Adipocyte (in vitro differentiated cells): ENCODE data around the gene WDFY4.

ENCODE experiments used
- DNase-seq: peaks from one replicate; pipeline ENCODE4 v3.0.0-alpha.2; 2015; ENCODE audit warnings: low read depth
- H3K27me3 ChIP-seq: replicated peaks from 2 replicates; pipeline ENCODE4 v1.7.0; 2013; ENCODE audit warnings: mild to moderate bottlenecking, low read length, moderate library complexity; ENCODE audit not compliant: control insufficient read depth, insufficient read depth
- H3K36me3 ChIP-seq: 2 replicates; pipeline ENCODE4 v1.7.0; 2013; ENCODE audit warnings: low read length, mild to moderate bottlenecking, moderate library complexity; ENCODE audit not compliant: control insufficient read depth, insufficient read depth, severe bottlenecking
- H3K4me1 ChIP-seq: 2 replicates; pipeline ENCODE4 v1.7.0; 2013; ENCODE audit warnings: mild to moderate bottlenecking, low read length, moderate library complexity; ENCODE audit not compliant: control insufficient read depth, insufficient read depth
- H3K4me3 ChIP-seq: 2 replicates; pipeline ENCODE4 v1.7.0; 2013; ENCODE audit warnings: mild to moderate bottlenecking, low read length, moderate library complexity
- H3K9ac ChIP-seq: 2 replicates; pipeline ENCODE4 v1.7.0; 2013; ENCODE audit warnings: mild to moderate bottlenecking, low read length, moderate library complexity
- H3K9me3 ChIP-seq: 2 replicates; pipeline ENCODE4 v1.7.0; 2013; ENCODE audit warnings: mild to moderate bottlenecking, low read length, moderate library complexity; ENCODE audit not compliant: control insufficient read depth

WDFY4 gene

GRCh38 chr10:48648172-48648942 is 36.3 kb upstream of the WDFY4 start:
- no peak overlapping the region for H3K4me3 ChIP-seq
- no peak for DNase-seq
- no peaks in the 10 kb centered on the region for H3K36me3 ChIP-seq
- no peaks in the 10 kb centered on the region for H3K4me1 ChIP-seq
- no peaks in the 10 kb centered on the region for H3K27me3 ChIP-seq
- H3K9ac ChIP-seq, result no peak overlapping the region
- no peaks in the 10 kb centered on the region for H3K9me3 ChIP-seq

DNA sequence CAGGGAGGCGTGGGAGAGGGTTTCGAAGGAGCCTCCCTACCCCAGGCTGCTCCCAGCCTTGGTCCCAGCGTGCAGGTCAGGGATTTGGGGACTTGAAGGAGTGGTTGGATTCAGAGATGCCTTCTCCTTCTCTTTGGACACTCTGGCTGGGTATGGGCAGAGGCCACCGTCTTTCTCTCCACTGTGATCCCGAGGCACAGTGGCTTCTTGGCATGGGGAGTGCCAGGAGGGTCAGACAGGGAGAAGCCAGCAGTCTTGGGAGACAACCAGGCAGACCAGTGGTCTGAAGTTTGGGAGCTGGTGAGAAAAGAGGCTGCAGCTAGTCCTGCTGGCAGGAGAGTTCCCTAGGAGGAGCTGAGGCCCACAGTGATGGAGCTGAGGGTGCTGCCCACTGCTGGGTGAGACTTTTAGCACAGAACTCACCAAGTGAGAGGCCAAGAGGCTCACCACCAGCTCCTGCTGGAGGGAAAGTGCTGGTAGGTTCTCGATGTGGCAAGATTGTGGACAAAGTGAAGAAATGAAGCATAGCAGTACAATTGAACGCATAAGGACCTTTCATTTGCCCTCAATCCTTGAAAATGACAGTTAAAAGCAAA is 35.2 kb upstream of the WDFY4 start:
- no peaks in the 10 kb centered on the region for H3K27me3 ChIP-seq
- no peaks in the 10 kb centered on the region for H3K4me1 ChIP-seq
- H3K9me3 ChIP-seq, result no peaks in the 10 kb centered on the region
- no peak for DNase-seq
- H3K9ac ChIP-seq, result no peak overlapping the region
- H3K4me3 ChIP-seq, result no peak overlapping the region
- no peaks in the 10 kb centered on the region for H3K36me3 ChIP-seq

GRCh38 chr10:48651293-48651692 is 33.4 kb upstream of the WDFY4 start:
- H3K4me1 ChIP-seq, result peaks cover 7% of the 10 kb centered on the region
- H3K9ac ChIP-seq, result no peak overlapping the region
- no peaks in the 10 kb centered on the region for H3K36me3 ChIP-seq
- no peak for DNase-seq
- H3K4me3 ChIP-seq, result no peak overlapping the region
- H3K9me3 ChIP-seq, result no peaks in the 10 kb centered on the region
- no peaks in the 10 kb centered on the region for H3K27me3 ChIP-seq

- peaks cover 11% of the 10 kb centered on the region for H3K4me1 ChIP-seq
- H3K27me3 ChIP-seq, result no peaks in the 10 kb centered on the region
- no peaks in the 10 kb centered on the region for H3K9me3 ChIP-seq
- H3K9ac ChIP-seq, result no peak overlapping the region
- no peak for DNase-seq
- H3K36me3 ChIP-seq, result no peaks in the 10 kb centered on the region
- H3K4me3 ChIP-seq, result no peak overlapping the region
These were observed 32.8 kb upstream of the WDFY4 start for GRCh38 chr10:48651839-48652238.

DNA sequence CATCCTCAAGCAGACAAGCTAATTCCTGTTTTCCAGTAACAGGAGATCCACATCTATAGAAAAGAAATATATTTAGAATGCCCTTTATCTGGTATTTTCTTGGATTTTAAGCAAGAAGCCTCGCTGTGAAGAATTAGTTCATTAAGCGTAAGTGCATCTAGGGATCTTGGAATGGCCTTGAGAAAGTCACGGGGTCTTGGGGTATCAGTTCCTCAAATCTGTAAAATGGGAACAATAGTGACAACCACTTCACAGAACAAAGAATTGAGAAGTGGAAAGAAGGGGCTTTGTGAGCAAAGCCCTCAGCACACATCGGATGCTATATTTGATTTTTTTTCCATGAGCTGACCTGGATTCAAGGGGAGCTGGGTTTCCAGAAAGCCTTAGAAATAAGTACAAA is 32.3 kb upstream of the WDFY4 start:
- no peak overlapping the region for H3K4me3 ChIP-seq
- H3K9ac ChIP-seq, result no peak overlapping the region
- H3K4me1 ChIP-seq, result peaks cover 11% of the 10 kb centered on the region
- no peaks in the 10 kb centered on the region for H3K27me3 ChIP-seq
- DNase-seq, result no peak
- no peaks in the 10 kb centered on the region for H3K36me3 ChIP-seq
- H3K9me3 ChIP-seq, result no peaks in the 10 kb centered on the region

- no peak for DNase-seq
- H3K27me3 ChIP-seq, result no peaks in the 10 kb centered on the region
- H3K4me3 ChIP-seq, result no peak overlapping the region
- H3K36me3 ChIP-seq, result no peaks in the 10 kb centered on the region
- no peak overlapping the region for H3K9ac ChIP-seq
- peaks cover 11% of the 10 kb centered on the region for H3K4me1 ChIP-seq
- no peaks in the 10 kb centered on the region for H3K9me3 ChIP-seq
These were observed 31.3 kb upstream of the WDFY4 start for GRCh38 chr10:48653347-48653746.

GRCh38 chr10:48653944-48654698 is 30.6 kb upstream of the WDFY4 start:
- H3K9me3 ChIP-seq, result no peaks in the 10 kb centered on the region
- DNase-seq, result no peak
- no peak overlapping the region for H3K9ac ChIP-seq
- H3K36me3 ChIP-seq, result no peaks in the 10 kb centered on the region
- H3K4me3 ChIP-seq, result no peak overlapping the region
- no peaks in the 10 kb centered on the region for H3K27me3 ChIP-seq
- H3K4me1 ChIP-seq, result peaks cover 11% of the 10 kb centered on the region

DNA sequence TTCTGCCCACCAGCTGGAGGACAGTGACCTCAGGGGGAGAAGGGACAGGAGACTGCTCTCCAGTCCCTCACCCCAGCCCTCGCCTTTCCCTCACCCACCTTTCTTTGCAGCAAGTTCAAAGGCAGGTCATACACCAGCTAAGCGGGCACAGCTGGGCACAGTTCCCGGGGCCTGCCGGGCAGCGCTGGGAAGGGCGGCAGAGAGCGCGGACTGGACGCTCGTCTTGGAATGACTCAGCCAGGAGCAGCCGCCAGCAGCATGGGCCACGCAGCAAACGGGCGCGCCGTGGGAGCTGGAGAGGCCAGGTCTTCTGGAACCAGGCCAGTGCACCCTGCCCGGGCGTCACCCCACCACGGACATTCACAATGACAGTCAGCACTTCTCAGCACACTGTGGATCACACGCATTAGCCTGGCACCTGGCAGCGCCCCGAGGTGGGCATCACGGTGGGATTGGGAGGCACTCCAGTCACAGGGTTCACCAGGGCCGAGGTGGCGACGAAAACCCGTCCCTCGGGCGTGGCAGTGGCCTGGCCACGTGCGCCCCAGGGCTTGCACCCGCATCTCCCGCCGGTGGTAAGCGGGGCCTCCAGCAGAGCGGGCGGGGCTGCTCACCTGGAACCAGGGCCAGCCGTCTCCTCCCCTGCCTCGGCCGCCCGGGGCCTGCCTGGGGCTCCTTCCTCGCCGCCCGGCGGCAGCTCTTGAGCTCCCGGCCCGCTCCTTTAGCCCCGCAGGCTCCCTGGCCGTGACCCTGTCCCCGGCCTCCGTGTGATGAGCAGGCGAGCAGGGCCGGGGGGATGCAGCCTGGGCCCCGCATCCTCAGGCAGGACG is 29.0 kb upstream of the WDFY4 start:
- H3K9me3 ChIP-seq, result no peaks in the 10 kb centered on the region
- H3K4me1 ChIP-seq, result peaks cover 11% of the 10 kb centered on the region
- H3K36me3 ChIP-seq, result no peaks in the 10 kb centered on the region
- DNase-seq, result peak; percentile 3
- H3K27me3 ChIP-seq, result no peaks in the 10 kb centered on the region
- H3K9ac ChIP-seq, result peak overlapping the region; percentile 68
- peak overlapping the region; percentile 79 for H3K4me3 ChIP-seq

DNA sequence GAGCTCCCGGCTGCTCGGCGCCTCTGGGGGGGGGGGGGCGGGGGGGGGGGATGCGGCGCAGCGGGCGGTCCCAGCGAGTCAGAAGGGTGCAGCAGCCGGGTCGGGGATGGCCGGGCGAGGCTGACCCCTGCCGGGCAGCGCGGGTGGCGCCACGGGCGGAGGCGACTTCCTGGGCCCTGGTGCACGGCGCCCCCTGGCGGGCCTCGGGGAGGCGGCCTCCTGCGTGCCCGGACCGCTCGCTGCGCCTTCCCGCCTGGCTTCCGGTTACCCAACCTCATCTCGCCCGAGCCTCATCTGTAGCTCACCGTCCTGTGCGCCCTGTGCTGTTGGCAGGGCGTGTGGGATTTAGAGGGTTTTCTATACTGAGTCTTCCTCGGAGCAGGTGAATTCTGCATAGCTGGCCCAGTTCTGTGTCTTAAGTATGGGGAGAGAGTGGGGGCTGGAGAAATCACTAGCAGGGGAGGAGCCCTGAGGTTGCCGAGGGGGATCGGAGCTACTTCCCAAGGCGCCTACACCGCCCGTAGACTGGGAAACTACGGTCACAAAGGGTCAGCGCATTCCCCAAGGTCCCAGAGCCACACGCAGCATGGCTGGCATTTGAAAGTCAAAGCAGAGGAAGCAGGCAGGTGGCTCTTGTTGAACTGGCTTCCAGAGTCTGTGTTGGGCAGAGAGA is 28.3 kb upstream of the WDFY4 start:
- DNase-seq, result peak; percentile 96
- H3K9ac ChIP-seq, result peak overlapping the region; percentile 68
- no peaks in the 10 kb centered on the region for H3K27me3 ChIP-seq
- H3K9me3 ChIP-seq, result no peaks in the 10 kb centered on the region
- peak overlapping the region; percentile 79 for H3K4me3 ChIP-seq
- peaks cover 11% of the 10 kb centered on the region for H3K4me1 ChIP-seq
- H3K36me3 ChIP-seq, result no peaks in the 10 kb centered on the region

GRCh38 chr10:48656914-48657305 is 27.8 kb upstream of the WDFY4 start:
- Histone ChIP-seq H3K4me3 (peak overlapping the region; percentile 78), H3K36me3 (no peaks in the 10 kb centered on the region), H3K4me1 (peaks cover 11% of the 10 kb centered on the region), H3K27me3 (no peaks in the 10 kb centered on the region), H3K9ac (peak overlapping the region; percentile 3), H3K9me3 (no peaks in the 10 kb centered on the region)
- DNase-seq, result no peak
